GM12801 (cell line): Measurements from ENCODE around the gene SEMA3G.

ENCODE experiments used
- CTCF ChIP-seq: IDR thresholded peaks from one replicate; pipeline ENCODE4 v1.5.1; 2011; ENCODE audit warnings: control low read depth; ENCODE audit not compliant: insufficient read length; ENCODE audit errors: extremely low read depth

SEMA3G gene

GRCh38 chr3:52433996-52434479 lies 10.9 kb downstream of the SEMA3G start:
- no peak for TF ChIP-seq CTCF

GRCh38 chr3:52433328-52433995 lies 11.4 kb downstream of the SEMA3G start:
- no peak for TF ChIP-seq CTCF

GRCh38 chr3:52432691-52433141 lies 12.2 kb downstream of the SEMA3G start:
- TF ChIP-seq CTCF: no peak

GRCh38 chr3:52432225-52432624 lies 12.7 kb downstream of the SEMA3G start:
- TF ChIP-seq CTCF: no peak

- no peak for TF ChIP-seq CTCF
These were observed 13.3 kb downstream of the SEMA3G start for GRCh38 chr3:52431459-52432223.

- TF ChIP-seq CTCF: no peak
These were observed 14.5 kb downstream of the SEMA3G start for GRCh38 chr3:52430416-52430810.

- TF ChIP-seq CTCF: no peak
These were observed 15.0 kb downstream of the SEMA3G start for GRCh38 chr3:52429779-52430415.
